Gastroesophageal sphincter (tissue), 3 donors: Measurements from ENCODE around the gene SURF2.

Source experiments
- CTCF ChIP-seq, 4 experiments: fragments of 200-600 bp in 2 of 4; fragments of 450-650 bp in 2 of 4; sonication (generic) in 1 of 4; IDR thresholded peaks; one replicate each; pipeline ENCODE4 v1.5.1; 2017 to 2019; ENCODE audit warnings: antibody characterized with exemption in 4 of 4, mild to moderate bottlenecking in 2 of 4, moderate library complexity in 2 of 4
- POLR2A ChIP-seq, 2 donors: fragments of 450-650 bp; IDR thresholded peaks; one replicate each; pipeline ENCODE4 v1.6.1; 2017; ENCODE audit warnings: antibody characterized with exemption in 2 of 2, mild to moderate bottlenecking in 2 of 2, moderate library complexity in 1 of 2
- POLR2AphosphoS5 ChIP-seq: sonication (generic); formaldehyde crosslinking; IDR thresholded peaks from one replicate; pipeline ENCODE4 v1.6.1; 2017; ENCODE audit warnings: antibody characterized with exemption

- TF ChIP-seq CTCF (IDR thresholded peaks at IDR 0.05): no peak
- TF ChIP-seq POLR2A (IDR thresholded peaks at IDR 0.05): no peak
- TF ChIP-seq POLR2AphosphoS5: no peak
Measured at GRCh38 chr9:133361507-133362092, 5.2 kb downstream of the SURF2 start.
